ENCODE measurements around the gene PHTF2.

PHTF2 gene

DNA sequence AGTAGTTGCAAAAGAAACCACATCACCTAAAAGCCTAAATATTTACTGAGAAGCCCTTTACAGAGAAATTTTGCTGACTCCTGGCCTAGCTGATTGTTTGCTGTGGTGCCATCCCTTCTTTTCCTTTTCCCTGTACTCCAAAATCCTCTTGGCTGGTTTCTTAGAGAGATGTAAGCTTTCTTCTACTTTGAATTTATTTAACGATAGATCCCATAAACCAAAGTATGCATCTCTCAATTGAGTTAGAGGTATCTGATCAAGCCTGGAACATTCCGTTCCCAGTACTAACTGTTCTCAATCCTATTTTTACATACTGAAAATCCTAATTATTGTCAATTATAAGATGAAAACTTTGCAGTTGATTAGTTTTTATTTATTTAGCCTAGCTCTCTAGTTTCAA is 6.6 kb upstream of the PHTF2 start:
- no peak for DNase-seq (ENCODE audit: low read depth in 2 of 2, low spot score in 1 of 2)

GRCh38 chr7:77794000-77794399 is 4.6 kb upstream of the PHTF2 start:
- DNase-seq (ENCODE audit: low read depth in 2 of 2, low spot score in 1 of 2), result no peak

GRCh38 chr7:77796109-77796508 is 2.5 kb upstream of the PHTF2 start:
- DNase-seq (ENCODE audit: low read depth in 2 of 2, low spot score in 1 of 2), result no peak

GRCh38 chr7:77796960-77797359 is 1.6 kb upstream of the PHTF2 start:
- DNase-seq (ENCODE audit: low read depth in 2 of 2, low spot score in 1 of 2), result no peak

GRCh38 chr7:77797734-77798393 is 709 bp upstream of the PHTF2 start:
- DNase-seq (ENCODE audit: low read depth in 2 of 2, low spot score in 1 of 2), result no peak

GRCh38 chr7:77799078-77799964 is 748 bp downstream of the PHTF2 start:
- no peak for DNase-seq (ENCODE audit: low read depth in 2 of 2, low spot score in 1 of 2)

GRCh38 chr7:77800158-77800557 is 1.6 kb downstream of the PHTF2 start:
- DNase-seq (ENCODE audit: low read depth in 2 of 2, low spot score in 1 of 2), result no peak

GRCh38 chr7:77800730-77801129 is 2.2 kb downstream of the PHTF2 start:
- DNase-seq (ENCODE audit: low read depth in 2 of 2, low spot score in 1 of 2), result no peak

- no peak for DNase-seq (ENCODE audit: low read depth in 2 of 2, low spot score in 1 of 2)
Observed at GRCh38 chr7:77802557-77803405, 4.2 kb downstream of the PHTF2 start.

- no peak for DNase-seq (ENCODE audit: low read depth in 2 of 2, low spot score in 1 of 2)
Observed at GRCh38 chr7:77806425-77806824, 7.9 kb downstream of the PHTF2 start.

- DNase-seq (ENCODE audit: low read depth in 2 of 2, low spot score in 1 of 2), result no peak
Observed at GRCh38 chr7:77808517-77808916, 9.9 kb downstream of the PHTF2 start.

GRCh38 chr7:77811516-77812289 is 13.1 kb downstream of the PHTF2 start:
- no peak for DNase-seq (ENCODE audit: low read depth in 2 of 2, low spot score in 1 of 2)

- no peak for DNase-seq (ENCODE audit: low read depth in 2 of 2, low spot score in 1 of 2)
Observed at GRCh38 chr7:77812290-77812685, 13.7 kb downstream of the PHTF2 start.

GRCh38 chr7:77813180-77813579 is 14.6 kb downstream of the PHTF2 start:
- DNase-seq (ENCODE audit: low read depth in 2 of 2, low spot score in 1 of 2), result no peak

- no peak for DNase-seq (ENCODE audit: low read depth in 2 of 2, low spot score in 1 of 2)
Observed at GRCh38 chr7:77819021-77819420, 20.4 kb downstream of the PHTF2 start.

DNA sequence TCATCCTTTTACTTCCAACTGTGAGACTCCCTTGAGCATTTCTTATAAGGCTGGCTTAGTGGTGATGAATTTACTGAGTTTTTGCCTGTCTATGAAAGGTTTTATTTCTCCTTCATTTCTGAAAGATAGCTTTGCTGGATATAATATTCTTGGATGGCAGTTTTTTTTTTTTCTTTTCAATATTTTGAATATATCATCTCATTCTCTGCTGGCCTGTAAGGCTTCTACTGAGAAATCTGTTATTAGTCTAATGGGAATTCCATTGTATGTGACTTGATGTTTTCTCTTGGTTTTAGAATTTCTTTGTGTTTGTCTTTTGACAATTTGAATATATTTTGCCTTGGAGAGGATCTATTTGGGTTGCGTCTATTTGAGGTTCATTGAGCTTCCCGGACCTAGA is 22.4 kb downstream of the PHTF2 start:
- no peak for DNase-seq (ENCODE audit: low read depth in 2 of 2, low spot score in 1 of 2)

GRCh38 chr7:77822269-77822668 is 23.7 kb downstream of the PHTF2 start:
- no peak for DNase-seq (ENCODE audit: low read depth in 2 of 2, low spot score in 1 of 2)

GRCh38 chr7:77823787-77824186 is 25.2 kb downstream of the PHTF2 start:
- no peak for DNase-seq (ENCODE audit: low read depth in 2 of 2, low spot score in 1 of 2)

- DNase-seq (ENCODE audit: low read depth in 2 of 2, low spot score in 1 of 2), result no peak
Observed at GRCh38 chr7:77824636-77825035, 26.1 kb downstream of the PHTF2 start.

DNA sequence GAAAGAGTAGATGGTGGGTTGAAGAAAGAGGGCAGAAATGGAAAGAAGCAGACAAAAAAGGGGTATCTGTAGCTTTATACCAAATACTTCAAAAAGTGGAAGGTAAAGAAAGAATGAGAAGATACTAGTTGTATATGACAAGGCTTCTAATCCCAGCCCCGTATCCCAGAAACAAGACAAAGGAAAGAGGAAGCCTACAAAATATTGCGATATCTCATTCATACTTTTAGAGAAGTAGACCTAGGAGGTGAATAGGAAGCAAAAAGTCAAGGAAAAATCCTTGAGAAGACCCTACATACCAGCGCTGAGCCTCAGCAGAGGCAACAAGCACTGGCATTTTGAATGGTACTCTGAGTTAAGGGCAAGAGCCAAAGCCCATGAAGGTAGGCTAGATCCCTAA is 26.6 kb downstream of the PHTF2 start:
- DNase-seq (ENCODE audit: low read depth in 2 of 2, low spot score in 1 of 2), result no peak

- no peak for DNase-seq (ENCODE audit: low read depth in 2 of 2, low spot score in 1 of 2)
Observed at GRCh38 chr7:77826300-77826699, 27.7 kb downstream of the PHTF2 start.
